Neural cell (in vitro differentiated cells): ENCODE data around the gene USP7. TPM values are rescaled to one million over a fixed set of nuclear protein-coding genes. Genes with fewer than 3 reads are reported as not detected.

Experiments
- H2AFZ ChIP-seq: fragments of 200-600, 300-800 bp; sonication (generic), shearing (Covaris generic); 2 replicates; pipeline ENCODE4 v1.6.0; 2014; ENCODE audit warnings: low read depth, mild to moderate bottlenecking, antibody characterized with exemption, low read length, moderate library complexity
- H3F3A ChIP-seq: fragments of 200-600 bp; shearing (Covaris generic); 2 replicates; pipeline ENCODE4 v1.6.1; 2016; ENCODE audit warnings: mild to moderate bottlenecking, moderate library complexity, mixed read lengths, antibody characterized with exemption, low read length; ENCODE audit not compliant: insufficient read depth, poor library complexity, severe bottlenecking
- H3K27ac ChIP-seq: fragments of 200-600, 300-800 bp; sonication (generic), shearing (Covaris generic); 2 replicates; pipeline ENCODE4 v1.5.1; 2014; ENCODE audit warnings: mild to moderate bottlenecking, low read length, moderate library complexity
- H3K27me3 ChIP-seq: fragments of 300-800, 200-600 bp; sonication (generic), shearing (Covaris generic); 2 replicates; pipeline ENCODE4 v1.6.0; 2014; ENCODE audit warnings: mild to moderate bottlenecking, low read depth, low read length, moderate library complexity; ENCODE audit not compliant: insufficient read depth
- H3K36me3 ChIP-seq: fragments of 300-800, 200-600 bp; sonication (generic), shearing (Covaris generic); 2 replicates; pipeline ENCODE4 v1.5.1; 2014; ENCODE audit warnings: mild to moderate bottlenecking, antibody characterized with exemption, low read length, moderate library complexity; ENCODE audit not compliant: insufficient read depth
- H3K4me2 ChIP-seq: fragments of 300-800, 200-600 bp; sonication (generic), shearing (Covaris generic); 2 replicates; pipeline ENCODE4 v1.6.0; 2014; ENCODE audit warnings: mild to moderate bottlenecking, low read length
- H3K4me3 ChIP-seq: fragments of 300-800, 200-600 bp; sonication (generic), shearing (Covaris generic); 2 replicates; pipeline ENCODE4 v1.5.1; 2014; ENCODE audit warnings: mild to moderate bottlenecking, low read length, moderate library complexity
- H3K79me2 ChIP-seq: fragments of 200-600 bp; shearing (Covaris generic); replicated peaks from 2 replicates; pipeline ENCODE4 v1.6.0; 2014; ENCODE audit warnings: mild to moderate bottlenecking, low read length, moderate library complexity; ENCODE audit not compliant: insufficient read depth
- H3K9ac ChIP-seq: fragments of 300-800, 200-600 bp; sonication (generic), shearing (Covaris generic); 2 replicates; pipeline ENCODE4 v1.6.1; 2016; ENCODE audit warnings: mild to moderate bottlenecking, low read length, mixed read lengths
- H3K9me2 ChIP-seq: fragments of 200-600 bp; shearing (Covaris generic); 2 replicates; pipeline ENCODE4 v1.6.1; 2016; ENCODE audit warnings: mild to moderate bottlenecking, low read length, mixed read lengths; ENCODE audit not compliant: insufficient read depth
- H3K9me3 ChIP-seq: fragments of 200-600, 300-800 bp; sonication (generic), shearing (Covaris generic); 2 replicates; pipeline ENCODE4 v1.6.1; 2016; ENCODE audit warnings: mild to moderate bottlenecking, mixed run types, low read length, moderate library complexity, mixed read lengths
- H4K20me1 ChIP-seq: fragments of 200-600 bp; shearing (Covaris generic); 2 replicates; pipeline ENCODE4 v1.6.1; 2016; ENCODE audit warnings: mild to moderate bottlenecking, mixed run types; ENCODE audit not compliant: insufficient read depth
- EP300 ChIP-seq: fragments of 450-650 bp; conservative IDR thresholded peaks from 2 replicates; pipeline ENCODE4 v1.6.1; 2014; ENCODE audit warnings: antibody characterized with exemption, mild to moderate bottlenecking, moderate library complexity; ENCODE audit not compliant: poor library complexity, severe bottlenecking
- EZH2 ChIP-seq: fragments of 200-600, 300-800 bp; shearing (Covaris generic), sonication (generic); IDR thresholded peaks from 2 replicates; pipeline ENCODE4 v1.6.1; 2014; ENCODE audit warnings: antibody characterized with exemption, low read length, borderline replicate concordance, mild to moderate bottlenecking; ENCODE audit not compliant: insufficient read depth, poor library complexity, severe bottlenecking
- MXI1 ChIP-seq: fragments of 450-650 bp; conservative IDR thresholded peaks from 2 replicates; pipeline ENCODE4 v1.6.1; 2014; ENCODE audit warnings: antibody characterized with exemption, mild to moderate bottlenecking; ENCODE audit not compliant: poor library complexity, severe bottlenecking
- POLR2AphosphoS5 ChIP-seq: IDR thresholded peaks from 2 replicates; pipeline ENCODE4 v1.6.1; 2012
- RAD21 ChIP-seq: fragments of 450-650 bp; conservative IDR thresholded peaks from 2 replicates; pipeline ENCODE4 v1.6.1; 2014; ENCODE audit warnings: antibody characterized with exemption, mild to moderate bottlenecking, moderate library complexity
- REST ChIP-seq: IDR thresholded peaks from 2 replicates; pipeline ENCODE4 v1.6.1; 2012; ENCODE audit warnings: borderline replicate concordance
- SMC3 ChIP-seq: fragments of 450-650 bp; conservative IDR thresholded peaks from 2 replicates; pipeline ENCODE4 v1.6.1; 2014; ENCODE audit warnings: antibody characterized with exemption, mild to moderate bottlenecking, moderate library complexity; ENCODE audit not compliant: poor library complexity
- TAF1 ChIP-seq: IDR thresholded peaks from 2 replicates; pipeline ENCODE4 v1.6.1; 2012; ENCODE audit warnings: low read depth
- polyA plus RNA-seq: library from polyadenylated mRNA; depleted of rRNA; stranded (reverse); fragments of >200 nt; gene quantifications from 2 replicates; pipeline ENCODE4 v1.2.3, GENCODE V29; 2014
- TF ChIP-seq, protein P1 (sequence below): fragments of 450-650 bp; IDR thresholded peaks from 2 replicates; pipeline ENCODE4 v1.5.1; 2014; ENCODE audit warnings: antibody characterized with exemption, mild to moderate bottlenecking, moderate library complexity; ENCODE audit not compliant: poor library complexity, severe bottlenecking

Gene USP7
- polyA plus RNA-seq, 1 donor from 2014 or later = 52.5 TPM

DNA sequence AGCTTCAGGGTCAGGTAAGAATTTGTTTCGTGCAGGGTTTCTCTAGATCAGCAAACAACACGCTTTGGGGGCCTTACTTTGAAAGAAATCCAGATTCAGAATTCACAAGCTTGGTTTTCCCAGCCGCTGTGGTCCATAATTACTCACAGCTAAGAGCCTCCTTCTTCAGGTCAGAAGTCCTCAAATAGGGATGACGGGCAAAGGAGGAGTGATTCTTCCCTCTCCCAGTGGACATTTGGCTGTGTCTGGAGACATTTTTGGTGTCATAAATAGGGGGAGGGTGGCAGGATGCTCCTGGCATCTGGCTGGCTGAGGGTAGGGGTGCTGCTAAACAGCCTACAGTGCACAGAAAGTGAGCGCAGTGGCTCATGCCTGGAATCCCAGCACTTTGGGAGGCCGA, 48.6 kb upstream of the USP7 start:
- Histone ChIP-seq H3K27me3 (no peaks in the 10 kb centered on the region), H3K9ac (no peak overlapping the region)
- TF ChIP-seq TAF1 (no peak), POLR2AphosphoS5 (no peak), REST (no peak), EZH2 (no peak), EP300 (no peak), RAD21 (no peak), MXI1 (no peak), SMC3 (no peak)
- TF ChIP-seq, protein P1, sequence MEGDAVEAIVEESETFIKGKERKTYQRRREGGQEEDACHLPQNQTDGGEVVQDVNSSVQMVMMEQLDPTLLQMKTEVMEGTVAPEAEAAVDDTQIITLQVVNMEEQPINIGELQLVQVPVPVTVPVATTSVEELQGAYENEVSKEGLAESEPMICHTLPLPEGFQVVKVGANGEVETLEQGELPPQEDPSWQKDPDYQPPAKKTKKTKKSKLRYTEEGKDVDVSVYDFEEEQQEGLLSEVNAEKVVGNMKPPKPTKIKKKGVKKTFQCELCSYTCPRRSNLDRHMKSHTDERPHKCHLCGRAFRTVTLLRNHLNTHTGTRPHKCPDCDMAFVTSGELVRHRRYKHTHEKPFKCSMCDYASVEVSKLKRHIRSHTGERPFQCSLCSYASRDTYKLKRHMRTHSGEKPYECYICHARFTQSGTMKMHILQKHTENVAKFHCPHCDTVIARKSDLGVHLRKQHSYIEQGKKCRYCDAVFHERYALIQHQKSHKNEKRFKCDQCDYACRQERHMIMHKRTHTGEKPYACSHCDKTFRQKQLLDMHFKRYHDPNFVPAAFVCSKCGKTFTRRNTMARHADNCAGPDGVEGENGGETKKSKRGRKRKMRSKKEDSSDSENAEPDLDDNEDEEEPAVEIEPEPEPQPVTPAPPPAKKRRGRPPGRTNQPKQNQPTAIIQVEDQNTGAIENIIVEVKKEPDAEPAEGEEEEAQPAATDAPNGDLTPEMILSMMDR = no peak

GRCh38 chr16:9008601-9009260, 45.0 kb upstream of the USP7 start:
- TF ChIP-seq EZH2 (no peak), RAD21 (peak; percentile 58), SMC3 (peak; percentile 62), POLR2AphosphoS5 (no peak)
- TF ChIP-seq, protein P1 = peak; percentile 68

More for the DNA sequence above, 48.6 kb upstream of the USP7 start:
- Histone ChIP-seq H3K79me2 (no peaks in the 10 kb centered on the region), H3K27ac (no peak overlapping the region), H3K36me3 (no peaks in the 10 kb centered on the region), H3K4me2 (no peak overlapping the region), H3K9me2 (no peaks in the 10 kb centered on the region), H3K9me3 (peaks cover 4% of the 10 kb centered on the region), H3F3A (no peaks in the 10 kb centered on the region), H2AFZ (no peak overlapping the region), H3K4me3 (no peak overlapping the region), H4K20me1 (no peaks in the 10 kb centered on the region)

More at GRCh38 chr16:9008601-9009260, 45.0 kb upstream of the USP7 start:
- Histone ChIP-seq H3F3A (no peaks in the 10 kb centered on the region), H3K4me2 (no peak overlapping the region), H3K9me2 (no peaks in the 10 kb centered on the region), H3K36me3 (no peaks in the 10 kb centered on the region), H4K20me1 (no peaks in the 10 kb centered on the region), H3K9me3 (no peaks in the 10 kb centered on the region), H3K9ac (no peak overlapping the region), H3K27ac (no peak overlapping the region), H2AFZ (no peak overlapping the region), H3K79me2 (no peaks in the 10 kb centered on the region), H3K4me3 (no peak overlapping the region), H3K27me3 (no peaks in the 10 kb centered on the region)
